Suprapubic skin (tissue), 4 donors: ENCODE results near the gene SH2B3.

ENCODE experiments used
- CTCF ChIP-seq, 2 donors: fragments of 200-600 bp in 1 of 2; fragments of 450-650 bp in 1 of 2; sonication (generic) in 1 of 2; IDR thresholded peaks; one replicate each; pipeline ENCODE4 v1.5.1; 2016 to 2019; ENCODE audit warnings: antibody characterized with exemption in 2 of 2, mild to moderate bottlenecking in 1 of 2, moderate library complexity in 1 of 2
- EP300 ChIP-seq: sonication (generic); formaldehyde crosslinking; IDR thresholded peaks from one replicate; pipeline ENCODE4 v1.6.1; 2017; ENCODE audit warnings: antibody characterized with exemption
- POLR2A ChIP-seq, 2 donors: fragments of 450-650 bp; IDR thresholded peaks; one replicate each; pipeline ENCODE4 v1.6.1; 2017; ENCODE audit warnings: antibody characterized with exemption in 2 of 2, mild to moderate bottlenecking in 2 of 2, moderate library complexity in 2 of 2
- POLR2AphosphoS5 ChIP-seq, 3 donors: sonication (generic); formaldehyde crosslinking; IDR thresholded peaks; one replicate each; pipeline ENCODE4 v1.6.1; 2017; ENCODE audit warnings: antibody characterized with exemption in 3 of 3

- no peak for TF ChIP-seq CTCF (IDR thresholded peaks at IDR 0.05)
- no peak for TF ChIP-seq EP300
- no peak for TF ChIP-seq POLR2A (IDR thresholded peaks at IDR 0.05)
- TF ChIP-seq POLR2AphosphoS5 (IDR thresholded peaks at IDR 0.05), result no peak
These were observed 65.5 kb downstream of the SH2B3 start for GRCh38 chr12:111471236-111471635.
